Bronchial epithelial cell (primary cell): ENCODE results near the gene TMCO4. TPM values are rescaled to one million over a fixed set of nuclear protein-coding genes. Genes with fewer than 3 reads are reported as not detected.
"Not testable (repeated sequence)": the region's sequence is repeated elsewhere in the genome, so short reads cannot be mapped to it uniquely, and the experiment has no call there.

Source experiments
- DNase-seq: peaks from one replicate; pipeline ENCODE4 v3.0.0-alpha.2; 2010; ENCODE audit warnings: low read depth
- FAIRE-seq: peaks from 2 replicates; lab custom pipeline; 2011; peaks lifted over from hg19 to GRCh38; lab: Jason Lieb, UNC
- H3K27me3 ChIP-seq: 2 replicates; pipeline ENCODE4 v1.5.1; 2011; ENCODE audit warnings: low read length; ENCODE audit not compliant: control insufficient read depth, insufficient read depth
- H3K36me3 ChIP-seq: 2 replicates; pipeline ENCODE4 v1.5.1; 2011; ENCODE audit warnings: low read length; ENCODE audit not compliant: control insufficient read depth, insufficient read depth
- H3K4me3 ChIP-seq: 2 replicates; pipeline ENCODE4 v1.5.1; 2011; ENCODE audit warnings: mild to moderate bottlenecking, low read depth, low read length, control low read depth
- total RNA-seq: library from RNA; depleted of rRNA; stranded (reverse); fragments of >200 nt; gene quantifications from 2 replicates; pipeline ENCODE4 v1.2.1, GENCODE V29; 2014
- TF ChIP-seq, protein P1 (sequence below): IDR thresholded peaks from 2 replicates; pipeline ENCODE4 v1.5.1; 2011; ENCODE audit warnings: mild to moderate bottlenecking, moderate library complexity, low read length, control low read depth, inconsistent platforms; ENCODE audit not compliant: insufficient read depth, severe bottlenecking

Gene TMCO4
- total RNA-seq, 1 donor from 2014 or later = 2.6 TPM

DNA sequence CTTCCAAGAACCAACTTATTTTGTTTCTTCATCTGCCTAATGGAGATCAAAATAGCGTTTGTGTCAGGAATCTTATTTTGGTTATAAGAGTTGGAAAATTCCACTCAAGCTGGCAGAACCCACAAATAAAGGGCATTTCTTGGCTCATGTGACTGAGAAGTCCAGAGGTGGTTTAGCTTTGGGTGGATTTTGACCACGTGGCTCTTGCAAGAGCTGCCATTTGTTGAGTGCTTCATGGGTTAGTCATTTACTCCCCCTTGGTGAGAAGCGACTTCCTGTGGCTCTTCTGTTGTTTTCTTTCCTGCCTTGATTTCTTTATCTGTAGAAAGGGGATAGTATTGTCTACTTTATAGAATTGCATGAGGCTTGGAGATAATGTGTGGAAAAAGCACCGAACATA is 24.8 kb upstream of the TMCO4 start:
- H3K27me3 ChIP-seq = peaks cover 3% of the 10 kb centered on the region
- no peak for DNase-seq
- H3K4me3 ChIP-seq = no peak overlapping the region
- no peak for FAIRE-seq
- H3K36me3 ChIP-seq = no peaks in the 10 kb centered on the region
- TF ChIP-seq, protein P1, sequence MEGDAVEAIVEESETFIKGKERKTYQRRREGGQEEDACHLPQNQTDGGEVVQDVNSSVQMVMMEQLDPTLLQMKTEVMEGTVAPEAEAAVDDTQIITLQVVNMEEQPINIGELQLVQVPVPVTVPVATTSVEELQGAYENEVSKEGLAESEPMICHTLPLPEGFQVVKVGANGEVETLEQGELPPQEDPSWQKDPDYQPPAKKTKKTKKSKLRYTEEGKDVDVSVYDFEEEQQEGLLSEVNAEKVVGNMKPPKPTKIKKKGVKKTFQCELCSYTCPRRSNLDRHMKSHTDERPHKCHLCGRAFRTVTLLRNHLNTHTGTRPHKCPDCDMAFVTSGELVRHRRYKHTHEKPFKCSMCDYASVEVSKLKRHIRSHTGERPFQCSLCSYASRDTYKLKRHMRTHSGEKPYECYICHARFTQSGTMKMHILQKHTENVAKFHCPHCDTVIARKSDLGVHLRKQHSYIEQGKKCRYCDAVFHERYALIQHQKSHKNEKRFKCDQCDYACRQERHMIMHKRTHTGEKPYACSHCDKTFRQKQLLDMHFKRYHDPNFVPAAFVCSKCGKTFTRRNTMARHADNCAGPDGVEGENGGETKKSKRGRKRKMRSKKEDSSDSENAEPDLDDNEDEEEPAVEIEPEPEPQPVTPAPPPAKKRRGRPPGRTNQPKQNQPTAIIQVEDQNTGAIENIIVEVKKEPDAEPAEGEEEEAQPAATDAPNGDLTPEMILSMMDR = no peak

DNA sequence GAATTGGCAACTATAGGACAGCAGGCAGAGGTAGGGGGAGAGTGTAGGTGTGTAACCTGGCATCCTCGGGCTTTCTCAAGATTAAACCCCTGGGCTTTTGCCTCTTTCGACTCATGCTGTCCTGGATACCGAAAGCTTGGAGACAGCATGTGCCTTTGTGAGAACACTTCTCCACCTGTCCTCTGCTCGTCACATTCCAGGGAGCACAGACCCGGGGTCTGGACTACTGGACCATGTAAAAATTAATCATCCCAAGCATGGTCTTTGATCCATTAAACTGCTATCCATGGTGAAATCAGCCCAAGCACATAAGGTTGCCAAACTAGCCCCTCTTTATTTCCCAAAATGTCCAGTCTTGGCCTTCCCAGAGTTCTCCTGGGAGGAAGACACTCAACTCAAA is 24.3 kb upstream of the TMCO4 start:
- no peak for FAIRE-seq
- Histone ChIP-seq H3K4me3 (no peak overlapping the region), H3K36me3 (no peaks in the 10 kb centered on the region), H3K27me3 (peaks cover 3% of the 10 kb centered on the region)
- DNase-seq = no peak
- TF ChIP-seq, protein P1 = no peak

DNA sequence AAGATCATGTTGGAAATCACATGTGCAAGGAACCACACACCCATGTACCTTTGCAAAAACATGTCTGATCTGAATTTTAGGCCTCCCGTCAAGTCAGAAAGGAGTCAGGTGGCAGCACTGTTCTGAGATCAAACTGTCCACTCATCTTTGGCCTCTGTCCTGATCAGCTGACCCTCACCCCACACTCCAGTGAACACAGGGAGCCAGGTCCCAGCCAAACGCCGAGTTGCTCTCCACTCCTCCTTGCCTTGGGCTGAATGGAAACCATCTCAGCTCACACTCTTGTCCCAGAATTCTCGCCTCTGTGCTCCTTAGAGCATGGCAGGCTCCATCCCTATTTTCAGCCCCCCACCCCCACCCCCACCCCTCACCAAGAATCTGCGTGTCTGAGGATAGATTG is 20.0 kb upstream of the TMCO4 start:
- DNase-seq (no peak), FAIRE-seq (peak; percentile 81)
- H3K4me3 ChIP-seq = no peak overlapping the region
- peaks cover 11% of the 10 kb centered on the region for H3K27me3 ChIP-seq
- H3K36me3 ChIP-seq = no peaks in the 10 kb centered on the region
- TF ChIP-seq, protein P1 = no peak

DNA sequence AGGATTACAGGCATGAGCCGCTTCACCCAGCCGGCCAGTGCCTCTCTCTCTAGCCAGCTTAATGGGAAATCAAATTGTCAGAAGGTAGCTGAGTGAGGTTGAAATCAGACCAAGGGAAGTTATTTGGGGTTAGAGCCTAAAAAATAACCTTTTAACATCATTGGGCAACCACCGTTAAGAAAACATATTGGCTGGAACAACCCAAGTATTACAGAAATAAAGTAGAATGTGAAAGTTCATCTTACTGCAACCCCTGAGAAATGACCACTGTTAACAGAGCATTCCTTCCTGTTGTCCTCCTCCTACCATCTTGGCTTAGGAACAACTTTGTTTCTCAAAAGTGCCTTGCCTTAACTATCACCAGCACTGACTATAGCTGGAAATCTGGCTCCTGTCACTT is 18.6 kb upstream of the TMCO4 start:
- Histone ChIP-seq H3K36me3 (no peaks in the 10 kb centered on the region), H3K27me3 (peaks cover 13% of the 10 kb centered on the region), H3K4me3 (no peak overlapping the region)
- DNase-seq (no peak), FAIRE-seq (no peak)
- TF ChIP-seq, protein P1 = no peak

DNA sequence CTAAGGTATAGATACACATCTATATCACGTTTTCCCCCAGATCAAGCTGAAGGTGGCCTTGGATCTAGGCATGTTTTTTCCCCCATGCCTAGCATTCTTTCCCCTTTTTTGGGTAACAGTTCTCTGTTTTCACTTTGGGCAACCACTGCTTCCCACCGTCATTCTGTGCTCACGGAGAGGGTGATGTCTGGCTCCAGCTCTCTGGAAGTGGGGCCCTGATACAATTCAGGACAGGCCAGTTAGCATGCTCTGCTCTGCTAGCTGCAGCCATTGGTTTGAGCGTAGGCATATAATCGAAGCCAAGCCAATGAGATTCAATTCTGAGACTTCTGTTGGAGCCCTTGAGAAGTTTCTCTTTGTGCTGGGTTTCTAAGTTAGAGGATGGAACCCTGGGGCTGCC is 17.4 kb upstream of the TMCO4 start:
- DNase-seq (no peak), FAIRE-seq (no peak)
- Histone ChIP-seq H3K36me3 (no peaks in the 10 kb centered on the region), H3K27me3 (peaks cover 13% of the 10 kb centered on the region), H3K4me3 (no peak overlapping the region)
- TF ChIP-seq, protein P1 = no peak

DNA sequence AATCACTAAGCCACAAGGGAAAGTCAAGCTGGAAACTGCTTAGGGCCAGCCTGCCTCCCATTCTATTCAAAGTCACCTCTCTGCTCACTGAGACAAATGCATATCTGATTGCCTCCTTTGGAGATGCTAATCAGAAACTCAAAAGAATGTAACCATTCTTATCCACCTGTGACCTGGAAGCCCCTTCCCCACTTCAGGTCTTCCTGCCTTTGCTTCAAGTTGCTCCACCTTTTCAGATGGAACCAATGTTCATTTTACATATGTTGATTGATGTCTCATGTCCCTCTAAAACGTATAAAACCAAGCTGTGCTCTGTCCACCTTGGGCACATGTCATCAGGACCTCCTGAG is 17.0 kb upstream of the TMCO4 start:
- not testable (repeated sequence) for DNase-seq, FAIRE-seq, H3K4me3 ChIP-seq, H3K36me3 ChIP-seq
- peaks cover 13% of the 10 kb centered on the region for H3K27me3 ChIP-seq
